ENCODE results near the gene KCTD7. TPM values are rescaled to one million over a fixed set of nuclear protein-coding genes. Genes with fewer than 3 reads are reported as not detected.
"Not testable (repeated sequence)": the region's sequence is repeated elsewhere in the genome, so short reads cannot be mapped to it uniquely, and the experiment has no call there.

KCTD7 gene
- total and polyA plus RNA-seq, 5 experiments from 2014 or later: 11.0 to 37.0 (median 14.5) TPM

GRCh38 chr7:66673124-66673640, 44.5 kb downstream of the KCTD7 start:
- ATAC-seq, H3K4me1 Mint-ChIP-seq, H3K4me3 Mint-ChIP-seq, H3K36me3 Mint-ChIP-seq, H3K27ac Mint-ChIP-seq, DNase-seq, H3K27me3 Mint-ChIP-seq, POLR2A ChIA-PET, H3K9me3 Mint-ChIP-seq: not testable (repeated sequence)

GRCh38 chr7:66679633-66680244, 51.1 kb downstream of the KCTD7 start:
- H3K27ac Mint-ChIP-seq: peak overlapping the region in 9 of 10 donors; percentile 61 to 99 (median 96)

GRCh38 chr7:66681491-66682349, 53.0 kb downstream of the KCTD7 start:
- Mint-ChIP-seq H3K9me3 (no peaks in the 10 kb centered on the region), H3K4me3 (peak overlapping the region; percentile 86 to 97 (median 90)), H3K27me3 (no peaks in the 10 kb centered on the region), H3K27ac (peak overlapping the region; percentile 91 to 99 (median 98)), H3K36me3 (no peaks in the 10 kb centered on the region), H3K4me1 (peaks cover 15 to 47% (median 42%) of the 10 kb centered on the region in 4 donors)
- peak; percentile 94 to 95 for ATAC-seq
- DNase-seq: peak; percentile 89 to 98 (median 96)
- POLR2A ChIA-PET: interaction anchor here (0.6 to 2.8 kb wide), 7 partner anchors 27 to 949 kb away, joined by 3 to 11 read pairs (median 5); partner anchors contain the start of genes KCTD7 and RABGEF1

More at GRCh38 chr7:66679633-66680244, 51.1 kb downstream of the KCTD7 start:
- no peaks in the 10 kb centered on the region for H3K9me3 Mint-ChIP-seq
- POLR2A ChIA-PET: interaction anchor here (0.6 kb wide), 1 partner anchor 26 kb away, joined by 3 read pairs; no protein-coding TSS in a partner anchor
- DNase-seq: no peak
- H3K36me3 Mint-ChIP-seq: no peaks in the 10 kb centered on the region
- no peak for ATAC-seq
- H3K4me1 Mint-ChIP-seq: peaks cover 13 to 43% (median 38%) of the 10 kb centered on the region in 4 donors
- H3K4me3 Mint-ChIP-seq: peak overlapping the region in 5 of 10 donors; percentile 2 to 66 (median 22)
- H3K27me3 Mint-ChIP-seq: no peaks in the 10 kb centered on the region

GRCh38 chr7:66682350-66683093, 53.8 kb downstream of the KCTD7 start:
- H3K4me3 Mint-ChIP-seq: peak overlapping the region; percentile 86 to 97 (median 90)
- no peaks in the 10 kb centered on the region for H3K27me3 Mint-ChIP-seq
- H3K4me1 Mint-ChIP-seq: peaks cover 15 to 47% (median 42%) of the 10 kb centered on the region in 4 donors
- peaks cover 0 to under 1% (median 0%) of the 10 kb centered on the region in 9 donors for H3K9me3 Mint-ChIP-seq
- POLR2A ChIA-PET: interaction anchor here (0.6 to 2.8 kb wide), 5 partner anchors 28 to 58 kb away, joined by 3 to 11 read pairs (median 5); partner anchors contain the start of genes KCTD7 and RABGEF1
- no peaks in the 10 kb centered on the region for H3K36me3 Mint-ChIP-seq
- DNase-seq: peak in 3 of 10 donors; percentile 5 to 15 (median 5)
- ATAC-seq: peak; percentile 14 to 30
- H3K27ac Mint-ChIP-seq: peak overlapping the region in 9 of 10 donors; percentile 91 to 99 (median 98)

DNA sequence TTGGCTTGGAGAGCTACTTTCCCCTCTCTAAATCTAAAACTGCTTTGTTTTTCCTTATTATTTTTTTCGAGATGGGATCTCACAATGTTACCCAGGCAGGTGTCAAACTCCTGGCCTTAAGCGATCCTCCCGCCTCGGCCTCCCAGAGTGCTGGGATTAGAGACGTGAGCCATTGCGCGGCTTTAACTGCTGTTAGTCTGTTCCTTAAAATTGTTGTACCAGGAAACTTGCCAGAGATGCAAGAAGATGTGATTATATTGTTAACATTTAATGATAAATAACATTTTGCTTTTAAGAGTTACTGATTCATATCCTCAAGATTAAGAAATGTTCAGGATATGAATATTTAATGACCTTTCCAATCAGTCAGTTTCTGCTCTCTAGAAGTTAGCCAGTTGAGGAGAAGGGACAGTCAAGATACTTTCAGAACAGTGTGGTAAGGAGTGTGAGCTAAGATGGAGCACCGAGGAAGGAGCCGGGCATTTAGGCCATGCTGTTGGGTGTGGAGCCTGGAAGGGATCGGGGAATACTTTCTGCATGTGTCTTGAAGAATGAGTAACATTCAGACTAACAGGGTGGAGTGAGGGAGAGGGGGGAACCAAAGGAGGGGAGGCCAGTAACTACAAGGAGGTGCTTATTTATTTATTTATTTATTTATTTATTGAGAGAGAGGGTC, 54.6 kb downstream of the KCTD7 start:
- not testable (repeated sequence) for ATAC-seq, H3K36me3 Mint-ChIP-seq, H3K9me3 Mint-ChIP-seq, H3K27me3 Mint-ChIP-seq, DNase-seq
- peak overlapping the region; percentile 61 to 97 (median 90) for H3K4me3 Mint-ChIP-seq
- POLR2A ChIA-PET: interaction anchor here (0.6 to 2.8 kb wide), 3 partner anchors 29 to 482 kb away, joined by 3 to 11 read pairs (median 4); no protein-coding TSS in a partner anchor
- peak overlapping the region in 9 of 10 donors; percentile 34 to 98 (median 68) for H3K27ac Mint-ChIP-seq
- peaks cover 16 to 47% (median 41%) of the 10 kb centered on the region in 4 donors for H3K4me1 Mint-ChIP-seq

GRCh38 chr7:66683770-66684123, 55.1 kb downstream of the KCTD7 start:
- POLR2A ChIA-PET: interaction anchor here (0.6 kb wide), 1 partner anchor 482 kb away, joined by 4 read pairs; no protein-coding TSS in a partner anchor

DNA sequence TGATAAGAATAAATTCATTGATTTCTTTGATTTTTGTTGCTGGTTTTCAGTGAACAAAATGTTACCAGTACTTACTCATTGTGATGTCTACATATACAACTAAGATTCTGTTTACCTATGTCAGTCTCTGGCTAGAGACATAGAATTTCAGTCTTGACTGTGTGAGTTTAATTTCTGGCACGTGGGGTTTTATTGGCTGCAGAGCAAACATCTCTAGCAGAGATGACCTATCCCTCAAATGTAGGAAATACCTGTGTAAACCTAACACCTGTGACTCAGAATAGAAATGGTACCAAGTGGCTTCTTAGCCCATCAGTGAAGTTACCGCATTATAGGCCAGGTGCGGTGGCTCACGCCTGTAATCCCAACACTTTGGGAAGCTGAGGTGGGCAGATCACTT, 57.0 kb downstream of the KCTD7 start:
- not testable (repeated sequence) for H3K27ac Mint-ChIP-seq, H3K4me3 Mint-ChIP-seq

More at GRCh38 chr7:66683770-66684123, 55.1 kb downstream of the KCTD7 start:
- ATAC-seq (no peak), DNase-seq (no peak)
- Mint-ChIP-seq H3K36me3 (peaks cover 2 to 5% (median 3%) of the 10 kb centered on the region in 3 donors), H3K27ac (peak overlapping the region in 4 of 10 donors; percentile 7 to 98 (median 23)), H3K9me3 (peaks cover 0 to 6% (median 0%) of the 10 kb centered on the region in 9 donors), H3K27me3 (no peaks in the 10 kb centered on the region), H3K4me1 (peaks cover 16 to 45% (median 39%) of the 10 kb centered on the region in 4 donors), H3K4me3 (peak overlapping the region in 8 of 10 donors; percentile 16 to 73 (median 56))

DNA sequence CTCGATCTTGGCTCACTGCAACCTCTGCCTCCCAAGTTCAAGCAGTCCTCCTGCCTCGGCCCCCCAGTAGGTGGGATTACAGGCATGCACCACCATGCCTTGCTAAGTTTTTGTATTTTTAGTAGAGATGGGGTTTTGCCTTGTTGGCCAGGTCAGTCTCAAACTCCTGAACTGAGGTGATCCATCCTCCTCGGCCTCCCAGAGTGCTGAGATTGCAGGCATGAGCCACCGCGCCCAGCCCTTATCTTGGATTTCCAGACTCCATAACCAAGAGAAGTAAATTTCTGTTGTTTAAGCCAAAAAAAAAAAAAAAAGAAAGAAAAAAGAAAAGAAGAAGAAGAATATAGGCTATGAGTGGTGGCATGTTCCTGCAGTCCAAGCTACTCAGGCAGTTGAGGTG, 58.5 kb downstream of the KCTD7 start:
- peaks cover 2 to 5% (median 5%) of the 10 kb centered on the region in 3 donors for H3K36me3 Mint-ChIP-seq
- POLR2A ChIA-PET: no interaction called here
- H3K4me1 Mint-ChIP-seq: peaks cover 9 to 21% (median 19%) of the 10 kb centered on the region in 4 donors
- H3K27ac Mint-ChIP-seq: peak overlapping the region in 1 of 10 donors; percentile 83
- ATAC-seq (no peak), DNase-seq (no peak)
- H3K27me3 Mint-ChIP-seq: no peaks in the 10 kb centered on the region
- H3K9me3 Mint-ChIP-seq: peaks cover 0 to 6% (median 0%) of the 10 kb centered on the region in 9 donors
- H3K4me3 Mint-ChIP-seq: no peak overlapping the region

More for the DNA sequence above, 57.0 kb downstream of the KCTD7 start:
- H3K9me3 Mint-ChIP-seq, DNase-seq, H3K27me3 Mint-ChIP-seq, H3K36me3 Mint-ChIP-seq, POLR2A ChIA-PET, ATAC-seq: not testable (repeated sequence)
- H3K4me1 Mint-ChIP-seq: peaks cover 12 to 30% (median 28%) of the 10 kb centered on the region in 4 donors

GRCh38 chr7:66687672-66688071, 59.0 kb downstream of the KCTD7 start:
- DNase-seq, POLR2A ChIA-PET, H3K9me3 Mint-ChIP-seq, H3K27me3 Mint-ChIP-seq, H3K4me3 Mint-ChIP-seq, ATAC-seq, H3K36me3 Mint-ChIP-seq: not testable (repeated sequence)
- Mint-ChIP-seq H3K27ac (peak overlapping the region in 2 of 10 donors; percentile 33 to 83), H3K4me1 (peaks cover 9 to 20% (median 18%) of the 10 kb centered on the region in 4 donors)

DNA sequence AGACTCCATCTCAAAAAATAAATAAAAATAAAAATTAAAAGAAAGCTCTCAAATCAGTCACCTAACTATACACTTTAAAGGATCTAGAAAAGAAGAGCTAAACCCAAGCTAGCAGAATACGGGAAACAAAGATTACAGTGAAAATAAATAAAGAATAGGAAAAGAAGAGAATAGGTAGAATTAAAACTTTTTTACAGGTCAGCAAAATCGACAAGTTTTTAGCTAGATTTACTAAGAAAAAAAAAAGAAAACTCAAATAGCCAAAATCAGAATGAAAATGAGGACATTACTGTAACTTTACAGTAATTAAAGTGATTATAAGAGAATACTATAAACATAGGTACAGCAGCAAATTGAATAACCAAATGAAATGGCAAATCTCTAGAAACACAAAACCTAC, 60.4 kb downstream of the KCTD7 start:
- POLR2A ChIA-PET: no interaction called here
- H3K36me3 Mint-ChIP-seq: peaks cover 5 to 6% (median 5%) of the 10 kb centered on the region in 3 donors
- peaks cover 4 to 7% (median 5%) of the 10 kb centered on the region in 4 donors for H3K4me1 Mint-ChIP-seq
- H3K9me3 Mint-ChIP-seq: peaks cover 0 to 6% (median 0%) of the 10 kb centered on the region in 9 donors
- no peak overlapping the region for H3K4me3 Mint-ChIP-seq
- DNase-seq: no peak
- no peak for ATAC-seq
- no peaks in the 10 kb centered on the region for H3K27me3 Mint-ChIP-seq
- H3K27ac Mint-ChIP-seq: no peak overlapping the region

GRCh38 chr7:66693331-66693730, 64.7 kb downstream of the KCTD7 start:
- ATAC-seq: no peak
- peaks cover under 1 to 5% (median 2%) of the 10 kb centered on the region in 3 donors for H3K36me3 Mint-ChIP-seq
- H3K27ac Mint-ChIP-seq: peak overlapping the region in 1 of 10 donors; percentile 83
- H3K27me3 Mint-ChIP-seq: no peaks in the 10 kb centered on the region
- H3K4me3 Mint-ChIP-seq: peak overlapping the region in 1 of 10 donors; percentile 8
- POLR2A ChIA-PET: no interaction called here
- H3K4me1 Mint-ChIP-seq: peaks cover 0 to 4% (median 0%) of the 10 kb centered on the region in 4 donors
- DNase-seq: no peak
- H3K9me3 Mint-ChIP-seq: peaks cover 0 to 3% (median 0%) of the 10 kb centered on the region in 9 donors
